Measurements from ENCODE around the gene UPK1A.
A peak's percentile ranks its signal among the peaks of the same experiment; 100 is the strongest.

UPK1A gene

GRCh38 chr19:35666251-35666913 is at the start of gene UPK1A:
TSS of gene UPK1A (plus strand) at chr19:35666517. CDS start at chr19:35666813, 296 bp downstream.
- no peak for DNase-seq

- no peak for DNase-seq
Observed at GRCh38 chr19:35618857-35619256, 47.5 kb upstream of the UPK1A start.

GRCh38 chr19:35619290-35619923 is 46.9 kb upstream of the UPK1A start:
- no peak for DNase-seq

- DNase-seq = no peak
Observed at GRCh38 chr19:35620001-35620400, 46.3 kb upstream of the UPK1A start.

- DNase-seq = no peak
Observed at GRCh38 chr19:35621708-35622107, 44.6 kb upstream of the UPK1A start.

- no peak for DNase-seq
Observed at GRCh38 chr19:35622750-35623149, 43.6 kb upstream of the UPK1A start.

- no peak for DNase-seq
Observed at GRCh38 chr19:35623327-35624010, 42.8 kb upstream of the UPK1A start.

GRCh38 chr19:35628264-35628564 is 38.1 kb upstream of the UPK1A start:
- no peak for DNase-seq

- DNase-seq = peak; percentile 99
Observed at GRCh38 chr19:35628565-35629331, 37.6 kb upstream of the UPK1A start, which contains the start of gene RBM42. TSS of gene RBM42 (plus strand) at chr19:35629036. CDS start at chr19:35629154, 118 bp downstream.

GRCh38 chr19:35629332-35629633 is 37.0 kb upstream of the UPK1A start:
- DNase-seq = no peak

GRCh38 chr19:35633727-35634440 is 32.4 kb upstream of the UPK1A start:
- DNase-seq = no peak

- DNase-seq = no peak
Observed at GRCh38 chr19:35636651-35637050, 29.7 kb upstream of the UPK1A start.

GRCh38 chr19:35637165-35637564 is 29.2 kb upstream of the UPK1A start:
- no peak for DNase-seq

GRCh38 chr19:35639321-35639639 is 27.0 kb upstream of the UPK1A start:
- DNase-seq = no peak

GRCh38 chr19:35639863-35640262 is 26.5 kb upstream of the UPK1A start:
- DNase-seq = no peak

GRCh38 chr19:35641515-35642151 is 24.7 kb upstream of the UPK1A start, which contains the start of gene ETV2:
TSS of gene ETV2 (plus strand) at chr19:35641745. CDS start at chr19:35642461, 716 bp downstream.
- no peak for DNase-seq

- DNase-seq = no peak
Observed at GRCh38 chr19:35642312-35642711, 24.0 kb upstream of the UPK1A start.

- DNase-seq = no peak
Observed at GRCh38 chr19:35642798-35643254, 23.5 kb upstream of the UPK1A start.

GRCh38 chr19:35643255-35644205 is 22.8 kb upstream of the UPK1A start:
- DNase-seq = peak; percentile 73 to 79

GRCh38 chr19:35644206-35644986 is 21.9 kb upstream of the UPK1A start:
- DNase-seq = peak; percentile 97
